ENCODE measurements around the gene DIO1.

GRCh38 chr1:53871221-53871620 is 22.8 kb upstream of the DIO1 start:
- no peak for TF ChIP-seq EP300 (conservative IDR thresholded peaks at IDR 0.05; ENCODE audit: poor library complexity, severe bottlenecking)
- TF ChIP-seq TAF1 (IDR thresholded peaks at IDR 0.05; ENCODE audit: low read depth): no peak
- TF ChIP-seq CTCF (IDR thresholded peaks at IDR 0.05; ENCODE audit: poor library complexity, severe bottlenecking): no peak
- no peak for TF ChIP-seq POLR2AphosphoS5 (IDR thresholded peaks at IDR 0.05)
- TF ChIP-seq RAD21 (conservative IDR thresholded peaks at IDR 0.05): no peak
- TF ChIP-seq SMC3 (conservative IDR thresholded peaks at IDR 0.05; ENCODE audit: poor library complexity): no peak
- no peak for TF ChIP-seq MXI1 (conservative IDR thresholded peaks at IDR 0.05; ENCODE audit: poor library complexity, severe bottlenecking)
